Measurements from ENCODE around the gene SLC25A51.

GRCh38 chr9:37928552-37929430, 24.9 kb upstream of the SLC25A51 start:
- TF ChIP-seq POLR2A (IDR thresholded peaks at IDR 0.05; ENCODE audit: low read depth, low read length) (no peak), POLR2AphosphoS5 (IDR thresholded peaks at IDR 0.05; ENCODE audit: low read depth, low read length) (no peak), PAX5 (IDR thresholded peaks at IDR 0.05; ENCODE audit: insufficient read depth, low read length, severe bottlenecking) (no peak)

Measured in GM12891 (cell line).